PFSK-1 (cell line): ENCODE measurements around the gene FOXP2.

ENCODE experiments used
- FOXP2 ChIP-seq: optimal IDR thresholded peaks from 2 replicates; pipeline ENCODE3; 2011; ENCODE audit warnings: borderline replicate concordance, control low read depth, inconsistent platforms; ENCODE audit not compliant: insufficient read depth; ENCODE audit errors: extremely low read length, extremely low read depth
- POLR2AphosphoS5 ChIP-seq: IDR thresholded peaks from 2 replicates; pipeline ENCODE4 v1.6.1; 2012; ENCODE audit warnings: low read depth, mild to moderate bottlenecking, control low read depth, low read length, moderate library complexity
- REST ChIP-seq, 2 experiments: IDR thresholded peaks; 2 replicates each; pipeline versions ENCODE4 v1.6.1 to v1.8.0; 2011 to 2012; ENCODE audit warnings: low read depth in 2 of 2, low read length in 2 of 2, control low read depth in 1 of 2, inconsistent platforms in 1 of 2, mild to moderate bottlenecking in 1 of 2, moderate library complexity in 1 of 2; ENCODE audit not compliant: insufficient read depth in 1 of 2
- SIN3A ChIP-seq: IDR thresholded peaks from 2 replicates; pipeline ENCODE4 v1.6.1; 2012; ENCODE audit warnings: mild to moderate bottlenecking, low read length, moderate library complexity, borderline replicate concordance; ENCODE audit not compliant: insufficient read depth
- TAF1 ChIP-seq: IDR thresholded peaks from 2 replicates; pipeline ENCODE4 v1.6.1; 2012; ENCODE audit warnings: low read length, control low read depth, borderline replicate concordance; ENCODE audit not compliant: insufficient read depth

Gene FOXP2

GRCh38 chr7:114623146-114623545 lies 208.5 kb downstream of the FOXP2 start:
- TF ChIP-seq TAF1 = no peak
- no peak for TF ChIP-seq FOXP2
- no peak for TF ChIP-seq REST (IDR thresholded peaks at IDR 0.05; ENCODE audit: insufficient read depth in 1 of 2, low read depth in 2 of 2, low read length in 2 of 2)
- TF ChIP-seq SIN3A = no peak
- no peak for TF ChIP-seq POLR2AphosphoS5

GRCh38 chr7:114627231-114627630 lies 212.6 kb downstream of the FOXP2 start:
- TF ChIP-seq POLR2AphosphoS5 (no peak), FOXP2 (no peak), TAF1 (no peak), REST (IDR thresholded peaks at IDR 0.05; ENCODE audit: insufficient read depth in 1 of 2, low read depth in 2 of 2, low read length in 2 of 2) (no peak), SIN3A (no peak)

- TF ChIP-seq SIN3A = no peak
- no peak for TF ChIP-seq POLR2AphosphoS5
- no peak for TF ChIP-seq TAF1
- TF ChIP-seq REST (IDR thresholded peaks at IDR 0.05; ENCODE audit: insufficient read depth in 1 of 2, low read depth in 2 of 2, low read length in 2 of 2) = no peak
- TF ChIP-seq FOXP2 = no peak
Observed at GRCh38 chr7:114628362-114628761, 213.7 kb downstream of the FOXP2 start.

GRCh38 chr7:114629762-114630161 lies 215.1 kb downstream of the FOXP2 start:
- TF ChIP-seq REST (IDR thresholded peaks at IDR 0.05; ENCODE audit: insufficient read depth in 1 of 2, low read depth in 2 of 2, low read length in 2 of 2) (no peak), POLR2AphosphoS5 (no peak), TAF1 (no peak), SIN3A (no peak), FOXP2 (peak; percentile 81)
